ENCODE results near the gene ABCA1.
A peak's percentile ranks its signal among the peaks of the same experiment; 100 is the strongest.

The ABCA1 gene

GRCh38 chr9:104864675-104865104 is 63.3 kb downstream of the ABCA1 start:
- Histone ChIP-seq H3K79me2 (ENCODE audit: insufficient read depth, low read length) (no peaks in the 10 kb centered on the region), H3K9me2 (ENCODE audit: low read depth, low read length) (no peaks in the 10 kb centered on the region), H3K27ac (ENCODE audit: low read depth, low read length, poor library complexity, severe bottlenecking) (peak overlapping the region; percentile 34), H3K27me3 (ENCODE audit: insufficient read depth, low read length) (no peaks in the 10 kb centered on the region), H4K20me1 (ENCODE audit: insufficient read depth, low read length) (no peaks in the 10 kb centered on the region), H3K36me3 (ENCODE audit: insufficient read depth, low read length) (no peaks in the 10 kb centered on the region), H3K9ac (ENCODE audit: low read length) (no peak overlapping the region), H3K4me2 (ENCODE audit: low read length) (no peak overlapping the region), H3K4me1 (ENCODE audit: insufficient read depth, low read length, severe bottlenecking) (peaks cover 48% of the 10 kb centered on the region), H3K9me3 (ENCODE audit: low read length) (no peaks in the 10 kb centered on the region), H2AFZ (ENCODE audit: low read length) (no peak overlapping the region), H3K4me3 (ENCODE audit: low read depth, low read length, poor library complexity, severe bottlenecking) (no peak overlapping the region), H3F3A (ENCODE audit: insufficient read depth, low read length) (no peaks in the 10 kb centered on the region)
- TF ChIP-seq EZH2 (IDR thresholded peaks at IDR 0.05; ENCODE audit: borderline replicate concordance, low read length) (no peak), CTCF (IDR thresholded peaks at IDR 0.05; ENCODE audit: low read length) (no peak)

DNA sequence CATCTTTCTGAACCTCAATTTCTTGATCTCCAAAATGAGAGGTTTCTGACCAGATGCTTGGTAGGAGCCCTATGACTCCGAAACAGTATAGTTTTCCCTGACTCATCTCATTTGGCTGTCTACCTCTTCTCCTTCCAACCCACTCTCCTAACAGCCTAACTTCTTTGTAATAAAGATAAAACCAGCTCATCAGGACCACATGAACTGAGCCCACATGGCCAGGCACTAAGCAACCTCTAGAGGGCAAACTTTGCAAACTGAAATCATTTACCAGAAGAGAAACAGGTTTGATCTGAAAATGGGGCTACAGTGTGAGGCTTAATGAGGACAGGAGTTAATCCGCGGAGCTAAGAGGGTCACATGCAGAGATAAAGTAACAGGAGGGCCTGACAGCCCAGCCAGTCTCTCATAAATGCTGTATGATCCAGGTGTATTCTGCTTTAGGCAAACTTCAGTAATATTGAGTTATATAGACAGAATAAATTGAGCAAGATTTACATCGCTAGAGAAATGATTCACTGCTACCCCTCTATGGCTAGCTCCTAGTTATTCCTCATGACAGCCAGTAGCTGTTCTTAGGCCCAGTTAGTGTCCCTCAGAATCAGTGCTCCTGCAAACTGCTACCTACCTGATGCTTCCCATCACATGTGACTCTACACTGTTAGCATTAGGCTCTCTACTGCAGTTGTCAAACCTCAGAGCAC is 64.6 kb downstream of the ABCA1 start:
- Histone ChIP-seq H3K9me2 (ENCODE audit: low read depth, low read length) (no peaks in the 10 kb centered on the region), H3K27ac (ENCODE audit: low read depth, low read length, poor library complexity, severe bottlenecking) (peak overlapping the region; percentile 34), H3K4me1 (ENCODE audit: insufficient read depth, low read length, severe bottlenecking) (peaks cover 34% of the 10 kb centered on the region), H3F3A (ENCODE audit: insufficient read depth, low read length) (no peaks in the 10 kb centered on the region), H3K4me2 (ENCODE audit: low read length) (no peak overlapping the region), H3K79me2 (ENCODE audit: insufficient read depth, low read length) (no peaks in the 10 kb centered on the region), H3K27me3 (ENCODE audit: insufficient read depth, low read length) (no peaks in the 10 kb centered on the region), H2AFZ (ENCODE audit: low read length) (no peak overlapping the region), H3K36me3 (ENCODE audit: insufficient read depth, low read length) (no peaks in the 10 kb centered on the region), H3K9me3 (ENCODE audit: low read length) (no peaks in the 10 kb centered on the region), H3K9ac (ENCODE audit: low read length) (no peak overlapping the region), H4K20me1 (ENCODE audit: insufficient read depth, low read length) (no peaks in the 10 kb centered on the region), H3K4me3 (ENCODE audit: low read depth, low read length, poor library complexity, severe bottlenecking) (no peak overlapping the region)
- TF ChIP-seq EZH2 (IDR thresholded peaks at IDR 0.05; ENCODE audit: borderline replicate concordance, low read length): no peak
- TF ChIP-seq CTCF (IDR thresholded peaks at IDR 0.05; ENCODE audit: low read length): peak; percentile 96

DNA sequence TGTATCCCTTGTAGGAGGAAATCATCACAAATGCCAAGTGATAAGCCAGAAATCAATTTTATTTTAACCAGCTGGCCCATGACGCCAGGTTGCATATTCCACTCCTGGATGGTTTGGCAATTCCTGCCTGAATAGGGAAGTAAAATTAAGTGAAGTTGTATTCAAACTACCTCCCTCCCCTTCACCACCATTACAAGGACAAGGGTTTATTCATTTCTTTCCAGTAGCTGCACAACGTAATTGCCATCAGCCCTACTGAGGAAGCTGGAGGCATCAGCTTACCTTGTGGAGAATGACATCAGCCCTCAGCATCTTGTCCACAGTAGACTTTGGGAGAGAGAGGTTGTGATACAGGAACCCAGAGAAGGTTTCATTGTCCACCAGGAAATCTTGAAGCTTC is 66.6 kb downstream of the ABCA1 start:
- Histone ChIP-seq H2AFZ (ENCODE audit: low read length) (no peak overlapping the region), H3K9ac (ENCODE audit: low read length) (no peak overlapping the region), H3K27ac (ENCODE audit: low read depth, low read length, poor library complexity, severe bottlenecking) (no peak overlapping the region), H3K79me2 (ENCODE audit: insufficient read depth, low read length) (no peaks in the 10 kb centered on the region), H3K36me3 (ENCODE audit: insufficient read depth, low read length) (no peaks in the 10 kb centered on the region), H3K27me3 (ENCODE audit: insufficient read depth, low read length) (no peaks in the 10 kb centered on the region), H3K4me3 (ENCODE audit: low read depth, low read length, poor library complexity, severe bottlenecking) (no peak overlapping the region), H3F3A (ENCODE audit: insufficient read depth, low read length) (no peaks in the 10 kb centered on the region), H3K9me2 (ENCODE audit: low read depth, low read length) (no peaks in the 10 kb centered on the region), H3K9me3 (ENCODE audit: low read length) (no peaks in the 10 kb centered on the region), H4K20me1 (ENCODE audit: insufficient read depth, low read length) (no peaks in the 10 kb centered on the region), H3K4me2 (ENCODE audit: low read length) (no peak overlapping the region), H3K4me1 (ENCODE audit: insufficient read depth, low read length, severe bottlenecking) (peaks cover 29% of the 10 kb centered on the region)
- TF ChIP-seq CTCF (IDR thresholded peaks at IDR 0.05; ENCODE audit: low read length) (no peak), EZH2 (IDR thresholded peaks at IDR 0.05; ENCODE audit: borderline replicate concordance, low read length) (no peak)
